PC-3 (cell line): Measurements from ENCODE around the gene SCN7A. TPM values are rescaled to one million over a fixed set of nuclear protein-coding genes. Genes with fewer than 3 reads are reported as not detected.
A peak's percentile ranks its signal among the peaks of the same experiment; 100 is the strongest.

Experiments
- ATAC-seq: fragments of 200-7000 bp; cut with Tn5 transposase; 2 replicates; pipeline ENCODE4 v1.9.1; 2020; ENCODE audit warnings: mild to moderate bottlenecking, moderate library complexity
- BruUV-seq: library from RNA; stranded (reverse); fragments of 400-500 nt; replicated peaks from 2 replicates; lab custom pipeline; 2021; lab: Mats Ljungman, UMichigan
- CTCF ChIA-PET: fragments of 300-600 bp; sonication (Branson Sonifier 250); formaldehyde crosslinking; loops from one replicate; lab custom pipeline; 2022; ENCODE audit warnings: antibody characterized with exemption; lab: Charles Lee
- POLR2A ChIA-PET: fragments of 300-600 bp; sonication (Branson Sonifier 250); formaldehyde crosslinking; loops from one replicate; lab custom pipeline; 2022; ENCODE audit warnings: antibody characterized with exemption; ENCODE audit not compliant: unreplicated experiment; lab: Charles Lee
- DNase-seq: peaks from one replicate; pipeline ENCODE4 v3.0.0-alpha.2; 2015
- H2AFZ ChIP-seq: fragments of 300-600 bp; sonication (generic); 2 replicates; pipeline ENCODE4 v1.6.0; 2016; ENCODE audit warnings: antibody characterized with exemption, low read length
- H3F3A ChIP-seq: fragments of 300-600 bp; sonication (generic); one replicate; pipeline ENCODE4 v1.6.0; 2017; ENCODE audit warnings: antibody characterized with exemption, low read length, control low read depth, mild to moderate bottlenecking; ENCODE audit not compliant: unreplicated experiment
- H3K27ac ChIP-seq: fragments of 300-600 bp; sonication (generic); 2 replicates; pipeline ENCODE4 v1.5.1; 2016; ENCODE audit warnings: mild to moderate bottlenecking, low read length
- H3K27me3 ChIP-seq: fragments of 300-600 bp; sonication (generic); 2 replicates; pipeline ENCODE4 v1.6.1; 2016; ENCODE audit warnings: low read length, mixed read lengths
- H3K36me3 ChIP-seq: fragments of 300-600 bp; sonication (generic); 2 replicates; pipeline ENCODE4 v1.6.1; 2016; ENCODE audit warnings: low read depth, mixed run types, low read length, mixed read lengths
- H3K4me1 ChIP-seq: fragments of 300-600 bp; sonication (generic); 2 replicates; pipeline ENCODE4 v1.5.1; 2016; ENCODE audit warnings: low read length; ENCODE audit not compliant: insufficient read depth
- H3K4me2 ChIP-seq: fragments of 300-600 bp; sonication (generic); 2 replicates; pipeline ENCODE4 v1.6.0; 2016; ENCODE audit warnings: low read length
- H3K4me3 ChIP-seq: fragments of 300-600 bp; sonication (generic); 2 replicates; pipeline ENCODE4 v1.5.1; 2016; ENCODE audit warnings: mild to moderate bottlenecking, low read length, mixed read lengths
- H3K79me2 ChIP-seq: fragments of 300-600 bp; sonication (generic); 2 replicates; pipeline ENCODE4 v1.6.1; 2017; ENCODE audit warnings: low read length, mixed read lengths
- H3K9ac ChIP-seq: fragments of 300-600 bp; sonication (generic); 2 replicates; pipeline ENCODE4 v1.6.0; 2016; ENCODE audit warnings: mild to moderate bottlenecking, low read length
- H3K9me2 ChIP-seq: fragments of 300-600 bp; sonication (generic); replicated peaks from 2 replicates; pipeline ENCODE4 v1.6.1; 2016; ENCODE audit warnings: mixed run types, low read length, mixed read lengths
- H3K9me3 ChIP-seq: fragments of 300-600 bp; sonication (generic); 2 replicates; pipeline ENCODE4 v1.6.1; 2016; ENCODE audit warnings: low read length, mixed read lengths
- H4K20me1 ChIP-seq: fragments of 300-600 bp; sonication (generic); 2 replicates; pipeline ENCODE4 v1.6.1; 2016; ENCODE audit warnings: low read length, mixed read lengths
- CTCF ChIP-seq: fragments of 300-600 bp; sonication (generic); conservative IDR thresholded peaks from 2 replicates; pipeline ENCODE4 v1.5.1; 2017; ENCODE audit warnings: antibody characterized with exemption, low read depth, mild to moderate bottlenecking, low read length
- EZH2 ChIP-seq: fragments of 300-600 bp; sonication (generic); IDR thresholded peaks from one replicate; pipeline ENCODE4 v1.6.1; 2017; ENCODE audit warnings: antibody characterized with exemption, mild to moderate bottlenecking, low read length; ENCODE audit not compliant: unreplicated experiment
- EZH2phosphoT487 ChIP-seq: fragments of 300-600 bp; sonication (generic); IDR thresholded peaks from 2 replicates; pipeline ENCODE4 v1.6.1; 2018; ENCODE audit warnings: mild to moderate bottlenecking, antibody characterized with exemption, low read length, borderline replicate concordance
- intact Hi-C: fragments of 100-400 bp; cut with micrococcal nuclease; formaldehyde crosslinking; loops from 2 replicates; pipeline ENCODE4 v1.9.0; 2023
- total RNA-seq: library from RNA; depleted of rRNA; stranded (reverse); fragments of >200 nt; gene quantifications from 2 replicates; pipeline ENCODE4 v1.2.3, GENCODE V29; 2014

Gene SCN7A
- total RNA-seq, 1 experiment from 2014 or later, result not detected

DNA sequence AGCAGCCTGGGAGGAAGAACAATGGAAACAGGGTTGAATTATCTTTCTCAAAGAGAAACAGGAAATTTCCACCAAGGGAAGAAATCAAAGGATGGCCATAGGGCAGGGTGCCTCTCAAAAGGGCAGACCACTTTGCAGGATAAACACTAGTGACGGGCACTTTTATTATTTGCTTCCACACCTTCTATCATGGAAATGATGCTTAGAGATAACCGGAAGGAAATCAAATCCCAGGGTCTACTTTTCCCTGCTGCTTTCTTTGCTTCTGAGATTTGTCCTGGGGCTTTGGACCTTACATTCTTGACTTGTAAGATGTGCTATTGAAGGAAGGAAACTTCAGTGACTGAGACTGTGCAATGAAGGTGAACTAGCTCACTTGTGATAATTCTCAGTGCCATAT, 117.2 kb downstream of the SCN7A start:
- ChIA-PET CTCF (no interaction called here), POLR2A (no interaction called here)
- peaks cover 14% of the 10 kb centered on the region for H3K4me1 ChIP-seq
- no TSS peak for BruUV-seq
- H3K4me2 ChIP-seq, result peak overlapping the region; percentile 95
- no peaks in the 10 kb centered on the region for H4K20me1 ChIP-seq
- H2AFZ ChIP-seq, result 0 out of 2 replicates have a peak overlapping the region, but pooled peaks have one; percentile 95
- intact Hi-C loops, result loop anchor here (5.0 kb wide), 2 partner anchors 140 to 425 kb away; partner anchors contain the start of gene TTC21B
- H3F3A ChIP-seq, result no peaks in the 10 kb centered on the region
- ATAC-seq, result no peak
- H3K9me3 ChIP-seq, result no peaks in the 10 kb centered on the region
- no peaks in the 10 kb centered on the region for H3K79me2 ChIP-seq
- no peak for DNase-seq
- H3K4me3 ChIP-seq, result no peak overlapping the region
- peaks cover 6% of the 10 kb centered on the region; the same call in 1 of the 2 replicates for H3K27me3 ChIP-seq
- no peaks in the 10 kb centered on the region for H3K36me3 ChIP-seq
- no peak for TF ChIP-seq CTCF
- TF ChIP-seq EZH2, result no peak
- TF ChIP-seq EZH2phosphoT487, result no peak
- H3K9me2 ChIP-seq, result no peaks in the 10 kb centered on the region
- no peak overlapping the region for H3K27ac ChIP-seq
- no peak overlapping the region for H3K9ac ChIP-seq

DNA sequence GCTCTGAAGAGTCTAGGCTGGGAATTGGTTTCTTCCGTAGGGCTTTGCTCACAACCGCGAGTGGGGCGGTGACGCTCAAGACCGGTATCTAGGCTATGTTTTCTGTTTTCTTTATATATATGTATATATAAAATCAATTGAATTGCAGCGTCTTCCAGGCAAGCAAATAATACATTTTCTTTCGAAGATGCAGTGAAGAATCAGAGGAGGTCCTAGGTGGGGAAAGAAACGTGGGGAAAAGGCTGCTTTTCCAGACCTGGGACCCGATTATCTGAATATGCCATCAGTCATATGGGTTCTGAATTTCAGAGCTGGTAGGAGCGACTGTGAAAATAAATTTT, 117.6 kb downstream of the SCN7A start:
- no peaks in the 10 kb centered on the region for H3K9me2 ChIP-seq
- TF ChIP-seq EZH2, result no peak
- TF ChIP-seq CTCF, result no peak
- no peak for TF ChIP-seq EZH2phosphoT487
- no TSS peak for BruUV-seq
- H3K79me2 ChIP-seq, result no peaks in the 10 kb centered on the region
- peak overlapping the region; percentile 95 for H3K4me2 ChIP-seq
- no peaks in the 10 kb centered on the region for H3K9me3 ChIP-seq
- peaks cover 14% of the 10 kb centered on the region for H3K4me1 ChIP-seq
- H3K9ac ChIP-seq, result peak overlapping the region; percentile 10; the same call in 1 of the 2 replicates
- peak overlapping the region; percentile 95 for H2AFZ ChIP-seq
- peaks cover 6% of the 10 kb centered on the region; the same call in 1 of the 2 replicates for H3K27me3 ChIP-seq
- intact Hi-C loops, result loop anchor here (5.0 kb wide), 2 partner anchors 139 to 424 kb away; partner anchors contain the start of gene TTC21B
- no peaks in the 10 kb centered on the region for H4K20me1 ChIP-seq
- H3K4me3 ChIP-seq, result peak overlapping the region; percentile 79
- POLR2A ChIA-PET, result interaction anchor here (0.6 kb wide), 2 partner anchors 160 to 582 kb away, joined by 3 to 10 read pairs; partner anchors contain the start of gene GALNT3
- no peak for DNase-seq
- no peaks in the 10 kb centered on the region for H3K36me3 ChIP-seq
- H3K27ac ChIP-seq, result no peak overlapping the region
- no peak for ATAC-seq
- CTCF ChIA-PET, result interaction anchor here (0.6 to 1.9 kb wide), 2 partner anchors 16 to 106 kb away, joined by 5 to 14 read pairs; no protein-coding TSS in a partner anchor
- H3F3A ChIP-seq, result no peaks in the 10 kb centered on the region
